ENCODE data around the gene MTREX.

- no peak for TF ChIP-seq CTCF (IDR thresholded peaks at IDR 0.05; ENCODE audit: low read depth, low read length, missing input control)
- no peak for TF ChIP-seq YY1 (IDR thresholded peaks at IDR 0.05)
- TF ChIP-seq FOXA1 (IDR thresholded peaks at IDR 0.05): no peak
These were observed 83.9 kb downstream of the MTREX start for GRCh38 chr5:55391707-55392106.

Data from liver (tissue), 2 donors.